ENCODE measurements around the gene SELENOK. TPM values are rescaled to one million over a fixed set of nuclear protein-coding genes. Genes with fewer than 3 reads are reported as not detected.
"Not testable (repeated sequence)": the region's sequence is repeated elsewhere in the genome, so short reads cannot be mapped to it uniquely, and the experiment has no call there.

Gene SELENOK
- total RNA-seq (2014; rRNA removed; shearing (Covaris generic)), result 145 and 165 TPM in 2 replicates

DNA sequence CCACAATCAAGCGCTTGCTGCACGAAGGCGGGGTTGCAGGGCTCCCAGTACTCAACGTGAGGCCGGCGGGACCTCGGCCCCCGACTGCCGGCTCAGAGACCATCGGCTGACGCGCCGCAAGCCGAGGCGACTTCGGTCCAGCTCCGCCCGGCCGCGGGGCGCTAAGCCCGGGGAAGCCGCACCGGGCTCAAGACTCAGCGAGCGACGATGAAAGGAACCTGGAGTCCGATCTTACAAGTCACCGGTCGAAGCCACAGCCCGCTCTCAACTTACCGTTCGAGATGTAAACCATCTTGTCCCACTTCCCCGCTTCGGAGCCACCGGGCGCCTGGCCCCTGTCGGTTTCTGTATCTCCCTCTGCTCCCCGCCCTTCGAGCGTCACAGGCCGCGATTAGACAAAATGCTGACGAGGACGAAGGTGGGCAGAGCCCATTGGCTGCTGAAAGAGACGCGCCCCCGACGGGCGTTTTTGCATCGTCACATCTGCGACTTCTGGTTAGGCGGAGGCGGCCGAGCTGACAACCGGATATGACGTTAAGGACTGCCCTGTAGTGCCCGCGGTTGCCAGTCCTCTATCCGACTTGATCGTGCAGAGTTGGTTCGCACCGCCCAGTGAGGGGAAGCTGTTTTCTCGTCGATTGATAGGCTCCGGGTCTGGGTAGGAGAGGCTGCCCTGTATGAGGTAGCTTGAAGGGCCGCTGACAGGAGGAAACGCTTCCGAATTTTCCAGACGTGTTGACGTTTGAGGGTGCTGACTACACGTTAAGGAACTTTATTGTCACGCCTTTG is at the start of gene SELENOK:
Gene SELENOK, minus strand, starts transcription at position 363 of the 789 bp plus-strand sequence.
- DNase-seq (ENCODE audit: low read depth), result peak; percentile 99

DNA sequence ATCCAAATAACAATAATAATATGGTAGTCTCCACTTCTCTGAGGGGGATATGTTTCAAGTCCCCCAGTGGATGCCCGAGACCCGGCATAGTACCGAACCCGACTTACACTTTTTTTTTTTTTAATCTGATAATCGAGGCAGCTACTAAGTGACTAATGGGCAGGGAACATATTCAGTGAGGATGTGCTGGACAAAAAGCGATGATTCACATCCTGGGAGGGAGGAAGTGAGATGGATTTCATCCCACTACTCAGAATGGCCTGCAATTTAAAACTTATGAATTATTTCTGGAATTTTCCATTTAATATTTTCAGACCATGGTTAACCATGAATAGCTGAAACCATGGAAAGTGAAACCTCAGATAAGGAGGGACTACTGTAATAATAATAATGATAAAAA is 49.5 kb upstream of the SELENOK start:
- DNase-seq (ENCODE audit: low read depth), result peak; percentile 71

DNA sequence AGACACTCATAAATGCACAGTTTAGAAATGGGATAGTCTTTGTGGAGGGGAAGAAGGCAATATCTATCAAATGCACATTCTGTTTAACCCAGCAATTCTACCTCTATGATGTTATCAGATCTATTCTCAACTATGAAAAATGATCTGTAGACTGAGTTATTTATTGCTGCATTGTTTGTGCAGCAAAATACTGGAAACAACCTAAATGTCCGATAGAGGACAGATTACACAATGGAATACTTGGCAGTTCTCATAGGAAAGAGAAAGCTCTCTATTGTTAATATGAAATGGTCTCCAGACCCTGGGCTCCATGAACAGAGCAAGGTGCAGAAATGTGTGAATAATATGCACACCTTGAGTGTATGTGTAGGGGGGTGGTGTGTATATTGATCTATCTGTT is 49.0 kb upstream of the SELENOK start:
- no peak for DNase-seq (ENCODE audit: low read depth)

DNA sequence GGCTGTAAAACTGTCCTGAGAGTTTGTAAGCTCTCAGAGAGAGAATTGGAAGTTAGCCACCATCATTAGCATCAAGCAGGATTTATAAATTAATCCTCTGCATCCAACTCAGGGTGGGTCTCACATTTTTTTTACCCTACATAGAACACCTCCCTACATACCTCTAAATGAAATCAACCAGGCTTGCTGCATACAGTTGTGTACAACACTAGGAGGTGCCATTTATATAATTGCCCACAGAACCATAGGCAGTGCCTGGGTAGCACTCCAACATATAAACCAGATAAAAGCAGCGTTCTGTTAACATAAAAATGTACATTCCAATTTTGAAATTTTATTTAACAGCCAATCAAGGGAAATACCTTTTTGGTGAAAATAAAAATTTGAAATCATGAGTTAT is 48.2 kb upstream of the SELENOK start:
- peak; percentile 9 for DNase-seq (ENCODE audit: low read depth)

DNA sequence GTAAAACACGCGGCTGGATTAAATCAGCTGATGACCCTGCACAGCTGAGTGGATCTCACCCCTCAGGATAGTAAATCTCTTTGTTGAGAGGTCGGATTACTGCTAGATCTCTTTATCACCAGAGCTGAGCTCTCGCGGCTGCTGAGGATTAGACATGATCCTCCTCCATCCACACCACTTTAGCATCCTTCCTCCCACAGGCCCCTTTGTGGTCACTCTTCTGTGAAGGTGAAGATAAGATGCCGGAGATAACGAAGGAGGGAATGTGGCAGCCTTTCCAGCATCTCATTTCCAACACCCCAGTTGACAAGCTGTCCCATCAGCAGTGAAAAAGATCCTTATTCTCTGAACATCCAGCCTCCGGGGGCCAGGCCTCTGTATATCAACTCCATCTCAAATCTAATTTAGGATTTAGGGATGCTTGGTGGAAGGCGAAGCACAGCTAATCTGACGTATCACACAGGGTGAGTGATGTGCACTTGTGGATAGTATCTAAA is 47.5 kb upstream of the SELENOK start:
- DNase-seq (ENCODE audit: low read depth), result peak; percentile 7

DNA sequence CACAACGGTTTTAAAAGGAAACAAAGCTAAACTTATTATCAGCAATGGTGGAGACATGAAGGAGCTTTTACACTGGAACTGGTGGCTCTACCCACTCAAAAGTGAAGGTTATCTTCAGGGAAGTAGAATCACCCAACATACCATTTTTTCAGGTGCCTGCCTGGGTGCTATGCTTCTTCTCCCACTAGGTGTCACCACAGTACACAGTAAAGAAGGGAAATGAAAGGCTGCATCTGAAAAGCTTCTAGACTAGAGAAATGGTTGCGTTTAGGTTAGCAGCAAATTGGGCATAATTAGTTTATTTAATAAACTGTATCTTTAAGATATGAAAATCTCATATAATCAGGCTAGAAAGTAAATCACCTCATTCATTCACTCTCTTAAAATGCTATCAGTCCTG is 47.0 kb upstream of the SELENOK start:
- peak; percentile 61 for DNase-seq (ENCODE audit: low read depth)

DNA sequence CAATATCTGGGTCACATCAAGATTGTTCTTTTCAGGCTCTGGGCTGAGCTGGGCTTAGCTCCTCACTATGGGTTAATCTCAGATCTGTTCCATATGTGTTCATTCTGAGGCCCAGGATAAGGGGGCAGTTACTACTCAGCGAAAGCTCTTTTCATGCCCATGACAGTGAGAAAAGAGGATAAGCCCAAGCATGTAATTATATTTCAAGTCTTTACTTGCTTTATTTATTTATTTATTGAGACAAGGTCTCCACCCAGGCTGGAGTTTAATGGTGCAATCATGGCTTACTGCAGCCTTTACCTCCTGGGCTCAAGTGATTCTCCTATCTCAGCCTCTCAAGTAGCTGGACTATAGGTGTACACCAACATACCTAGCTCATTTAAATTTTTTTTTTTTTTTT is 44.7 kb upstream of the SELENOK start:
- DNase-seq (ENCODE audit: low read depth), result no peak

DNA sequence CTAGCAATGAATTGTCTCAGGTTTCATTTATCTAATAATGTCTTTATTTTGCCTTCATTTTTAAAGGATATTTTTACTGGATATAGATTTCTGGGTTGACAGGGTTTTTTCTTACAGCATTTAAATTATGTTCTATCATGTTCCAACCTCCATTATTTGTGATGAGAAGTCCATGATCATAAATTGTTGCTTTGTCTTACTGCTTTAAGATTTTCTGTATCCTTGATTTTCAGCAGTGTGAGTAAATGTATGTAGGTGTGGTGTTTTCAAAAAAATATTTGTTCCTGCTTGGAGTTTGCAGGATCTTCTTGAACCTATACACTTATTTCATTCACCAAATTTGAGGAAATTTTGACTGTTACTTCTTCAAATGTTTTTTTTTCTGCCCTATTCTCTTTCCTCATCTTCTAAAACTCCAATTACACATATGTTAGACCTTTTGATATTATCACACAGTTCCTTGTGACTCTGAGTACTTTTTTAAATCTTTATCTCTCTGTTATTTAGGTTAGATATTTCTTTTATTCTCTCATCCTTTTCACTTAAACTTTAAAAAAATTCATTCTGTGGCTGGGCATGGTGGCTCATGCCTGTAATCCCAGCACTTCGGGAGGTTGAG is 43.7 kb upstream of the SELENOK start:
- no peak for DNase-seq (ENCODE audit: low read depth)

DNA sequence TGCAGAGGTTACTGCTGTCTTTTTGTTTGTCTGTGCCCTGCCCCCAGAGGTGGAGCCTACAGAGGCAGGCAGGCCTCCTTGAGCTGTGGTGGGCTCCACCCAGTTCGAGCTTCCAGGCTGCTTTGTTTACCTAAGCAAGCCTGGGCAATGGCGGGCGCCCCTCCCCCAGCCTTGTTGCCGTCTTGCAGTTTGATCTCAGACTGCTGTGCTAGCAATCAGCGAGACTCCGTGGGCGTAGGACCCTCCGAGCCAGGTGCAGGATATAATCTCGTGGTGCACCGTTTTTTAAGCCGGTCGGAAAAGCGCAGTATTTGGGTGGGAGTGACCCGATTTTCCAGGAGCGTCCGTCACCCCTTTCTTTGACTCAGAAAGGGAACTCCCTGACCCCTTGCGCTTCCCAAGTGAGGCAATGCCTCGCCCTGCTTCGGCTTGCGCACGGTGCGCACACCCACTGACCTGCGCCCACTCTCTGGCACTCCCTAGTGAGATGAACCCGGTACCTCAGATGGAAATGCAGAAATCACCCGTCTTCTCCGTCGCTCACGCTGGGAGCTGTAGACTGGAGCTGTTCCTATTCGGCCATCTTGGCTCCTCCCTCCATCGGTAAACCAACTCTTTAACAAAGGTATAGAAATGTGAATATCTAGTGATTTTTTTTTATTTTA is 35.7 kb upstream of the SELENOK start:
- not testable (repeated sequence) for DNase-seq (ENCODE audit: low read depth)

DNA sequence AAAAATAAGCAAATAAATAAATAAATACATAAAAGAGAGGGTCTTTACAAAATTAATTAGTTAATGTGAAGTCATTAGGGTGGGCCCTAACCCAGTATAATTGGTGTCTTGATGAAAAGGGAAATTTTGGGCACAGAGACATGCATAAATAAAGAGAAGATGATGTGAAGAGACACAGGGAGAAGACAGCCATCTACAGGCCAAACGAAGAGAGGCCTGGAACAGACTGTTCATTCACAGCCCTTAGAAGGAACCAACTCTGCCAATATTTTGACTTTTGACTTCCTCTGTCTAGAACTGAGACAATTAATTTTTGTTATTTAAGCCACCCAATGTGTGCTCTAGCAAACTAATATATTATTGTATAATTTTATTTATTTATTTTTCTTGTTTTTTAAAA is 29.6 kb upstream of the SELENOK start:
- no peak for DNase-seq (ENCODE audit: low read depth)

DNA sequence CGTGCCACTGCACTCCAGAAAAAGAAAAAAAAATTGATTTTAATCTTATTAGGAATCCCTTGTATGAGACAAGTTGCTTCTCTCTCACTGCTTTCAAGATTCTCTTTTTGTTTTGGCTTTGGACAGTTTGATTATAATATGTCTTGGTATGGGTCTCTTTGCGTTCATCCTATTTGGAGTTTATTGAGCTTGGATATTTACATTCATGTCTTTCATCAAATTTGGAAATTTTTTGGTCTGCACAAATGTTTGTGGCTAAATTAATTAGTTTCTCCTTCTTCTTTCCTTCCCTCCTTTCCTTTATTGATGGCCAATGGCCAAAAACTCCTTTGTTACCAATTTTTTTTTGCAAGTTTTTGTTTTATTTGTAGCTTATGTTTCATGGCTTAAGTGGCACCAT is 28.1 kb upstream of the SELENOK start:
- DNase-seq (ENCODE audit: low read depth), result no peak

DNA sequence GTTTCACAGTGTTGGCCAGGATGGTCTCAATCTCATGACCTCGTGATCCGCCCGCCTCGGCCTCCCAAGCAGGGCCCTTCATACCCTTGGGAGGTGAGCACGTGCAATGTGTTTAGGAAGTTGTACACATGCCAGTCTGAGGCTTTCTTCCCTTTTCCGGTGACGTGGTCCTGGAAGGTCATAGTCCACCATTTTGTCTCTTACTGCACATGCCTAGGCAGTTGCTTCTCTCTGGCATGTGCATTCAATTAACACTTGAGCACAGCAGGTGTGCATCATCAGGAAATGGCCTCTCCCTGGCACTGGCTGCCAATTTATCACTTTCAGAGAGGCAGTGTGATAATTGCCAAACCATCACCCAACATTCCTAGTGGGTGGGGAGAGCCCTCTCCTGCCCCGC is 21.7 kb upstream of the SELENOK start:
- no peak for DNase-seq (ENCODE audit: low read depth)

DNA sequence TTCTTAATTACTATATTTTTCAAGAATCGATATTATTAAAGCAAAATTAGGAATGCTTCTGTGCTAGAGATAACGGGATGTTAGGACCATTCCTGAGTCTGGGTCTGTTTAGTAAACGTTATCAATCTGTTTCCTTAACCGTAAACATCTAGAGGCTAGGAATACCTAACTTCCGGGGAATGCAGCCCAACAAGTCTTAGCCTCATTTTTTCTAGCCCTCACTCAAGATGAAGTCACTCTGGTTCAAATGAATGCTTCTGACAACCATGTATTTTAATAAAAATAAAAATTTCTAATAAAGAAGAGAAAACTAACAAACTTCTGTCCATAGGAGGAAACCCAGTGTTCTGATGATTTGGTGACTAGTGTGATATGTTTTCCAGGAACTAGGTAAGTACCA is 11.1 kb upstream of the SELENOK start:
- no peak for DNase-seq (ENCODE audit: low read depth)

DNA sequence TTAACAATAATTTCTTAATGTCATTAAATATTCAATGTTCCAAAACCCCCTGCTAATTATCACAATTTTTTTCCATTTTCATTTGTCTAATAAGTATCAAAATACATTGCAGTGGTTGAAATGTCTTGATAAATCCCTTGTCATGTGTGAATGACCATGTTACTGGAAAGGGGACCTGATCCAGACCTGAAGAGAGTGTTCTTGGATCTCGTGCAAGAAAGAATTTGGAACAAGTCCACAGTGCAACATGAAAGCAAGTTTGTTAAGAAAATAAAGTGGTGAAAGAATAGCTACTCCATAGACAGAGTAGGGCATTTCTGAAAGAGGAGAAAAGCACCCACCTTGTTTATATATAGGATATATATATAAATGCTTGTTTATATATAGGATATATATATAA is 10.4 kb upstream of the SELENOK start:
- DNase-seq (ENCODE audit: low read depth), result no peak

DNA sequence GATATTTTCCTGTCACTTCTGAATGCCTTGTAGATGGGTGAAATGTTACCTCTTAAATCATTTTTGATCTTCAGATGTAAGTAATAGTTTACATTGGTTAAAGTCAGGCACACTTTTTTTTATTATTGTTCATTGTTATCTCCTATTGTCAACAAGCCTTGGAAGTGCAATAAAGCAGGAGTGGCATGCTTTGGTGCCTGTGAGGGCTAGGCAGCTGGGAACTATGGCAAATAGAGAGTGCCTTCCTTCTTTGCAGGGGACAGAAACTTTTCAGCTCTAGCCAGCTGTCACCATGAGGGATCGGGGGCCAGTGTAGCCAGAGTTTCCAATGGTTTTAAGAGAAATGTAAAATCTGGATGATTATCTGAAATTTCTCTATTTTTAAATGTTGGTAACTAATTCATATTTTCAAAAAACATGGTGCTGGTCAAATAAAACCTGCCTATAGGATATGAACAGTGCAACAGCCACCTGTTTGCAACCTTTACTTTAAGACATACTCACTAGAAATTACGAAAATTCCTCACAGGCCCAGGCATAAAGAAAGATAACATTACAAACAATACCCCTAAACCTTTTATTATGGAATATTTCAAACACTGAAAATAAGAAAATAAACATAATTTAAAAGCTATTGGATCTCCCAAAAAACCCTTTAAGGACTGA is 9.1 kb upstream of the SELENOK start:
- DNase-seq (ENCODE audit: low read depth), result no peak

DNA sequence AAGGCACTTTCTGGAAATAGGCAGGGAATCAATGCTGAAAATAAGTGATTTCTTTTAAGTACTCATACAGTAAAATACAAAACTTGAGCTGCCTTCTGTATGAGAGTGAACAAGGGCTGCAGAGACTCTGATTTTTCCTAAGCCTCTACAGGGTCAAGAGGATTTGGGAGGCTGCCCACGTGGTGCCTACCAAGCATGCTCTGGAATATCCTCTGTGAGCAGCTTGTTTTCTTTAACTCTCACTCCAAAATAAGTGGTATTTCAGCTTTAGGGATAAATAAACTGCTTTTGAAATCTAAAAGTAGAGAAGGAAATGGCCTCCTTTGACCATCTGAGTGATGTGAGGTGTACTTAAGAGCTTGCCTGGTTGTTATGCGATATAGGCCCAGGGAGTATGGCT is 8.1 kb upstream of the SELENOK start:
- no peak for DNase-seq (ENCODE audit: low read depth)

DNA sequence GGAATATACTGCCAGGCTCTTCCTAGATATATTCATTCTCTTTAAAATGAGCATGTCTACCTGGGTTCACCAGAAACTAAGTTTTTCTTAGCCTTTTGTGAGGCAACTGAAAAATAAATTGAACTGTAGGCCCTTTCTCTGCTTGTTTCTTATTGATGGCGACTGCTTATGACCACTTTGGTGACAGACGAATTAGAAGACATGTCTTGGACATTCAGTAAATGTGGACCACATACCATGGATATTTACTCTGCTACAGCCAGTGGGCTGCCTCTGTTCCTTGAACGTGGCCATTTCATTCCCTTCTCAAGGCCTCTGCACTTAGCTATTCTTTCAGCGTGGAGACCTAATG is 603 bp upstream of the SELENOK start:
- DNase-seq (ENCODE audit: low read depth), result no peak

DNA sequence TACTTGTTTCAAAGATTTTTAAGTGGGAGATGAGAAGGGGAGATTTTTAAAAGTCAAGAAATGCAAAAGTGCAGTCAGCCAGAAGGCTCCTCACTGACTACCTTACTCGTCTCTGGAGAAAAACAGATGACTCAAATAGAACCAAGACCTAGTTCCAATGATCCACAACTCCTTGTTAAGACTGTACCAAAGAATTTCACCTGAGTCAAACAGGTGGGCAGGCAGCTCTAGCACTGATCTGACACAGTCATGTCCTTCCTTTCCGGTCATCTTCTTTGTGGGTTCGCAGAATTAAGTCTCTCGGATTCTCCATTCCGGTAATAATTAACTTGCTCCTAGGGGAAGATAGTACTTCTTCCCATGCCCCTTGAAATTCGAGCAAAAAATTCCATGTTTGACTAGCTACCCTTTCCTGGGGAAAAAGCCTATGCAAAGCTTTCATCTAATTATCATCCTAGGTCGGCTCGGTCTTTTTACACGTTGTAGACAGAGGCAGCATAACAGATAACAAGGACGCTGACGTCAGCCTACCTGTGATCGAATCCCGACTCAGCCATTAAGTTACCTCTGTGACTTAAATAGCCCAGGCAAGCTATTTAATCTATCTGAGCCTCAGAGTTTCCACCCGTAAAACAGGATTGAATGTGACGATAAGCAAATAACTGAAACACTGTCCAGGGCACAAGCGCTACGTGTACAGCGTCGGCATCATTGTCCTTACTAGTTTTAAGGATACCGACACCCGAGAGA is 758 bp downstream of the SELENOK start:
- peak; percentile 4 for DNase-seq (ENCODE audit: low read depth)

DNA sequence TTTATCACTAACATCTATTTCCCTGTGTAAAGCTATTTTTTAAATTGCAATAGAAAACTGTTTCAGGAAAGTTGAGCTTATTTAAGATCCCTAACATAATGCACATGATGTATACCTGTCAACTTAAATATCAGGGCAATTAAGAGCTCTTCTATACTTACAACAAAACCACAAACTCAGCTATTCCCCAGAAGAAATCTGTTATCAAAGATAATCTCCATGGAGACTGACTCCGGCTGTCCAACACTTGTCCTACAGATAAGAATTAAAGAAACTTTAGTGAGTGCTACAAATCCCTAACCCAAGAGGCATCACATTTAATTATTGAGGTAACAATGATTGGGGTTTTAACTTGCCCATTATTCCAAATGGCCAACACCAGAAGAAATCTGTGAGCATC is 3.4 kb downstream of the SELENOK start:
- no peak for DNase-seq (ENCODE audit: low read depth)

DNA sequence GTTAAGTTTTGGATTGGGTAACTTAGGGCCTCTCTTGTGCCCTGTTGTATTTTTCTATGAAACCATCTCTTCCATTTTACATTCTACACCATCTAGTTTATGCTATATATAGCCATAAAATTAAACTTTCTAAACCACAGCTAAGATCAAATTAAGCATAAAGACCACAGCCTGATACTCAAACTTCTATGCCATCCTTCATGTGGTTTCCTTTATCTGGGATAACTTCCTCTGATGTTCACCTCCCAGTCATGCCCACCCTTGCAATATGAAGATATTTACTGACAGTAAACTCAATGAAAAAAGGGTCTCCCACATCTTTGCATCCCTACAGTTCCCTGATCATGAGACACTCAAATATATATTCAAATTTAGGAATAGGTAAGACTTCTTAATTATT is 4.2 kb downstream of the SELENOK start:
- no peak for DNase-seq (ENCODE audit: low read depth)

DNA sequence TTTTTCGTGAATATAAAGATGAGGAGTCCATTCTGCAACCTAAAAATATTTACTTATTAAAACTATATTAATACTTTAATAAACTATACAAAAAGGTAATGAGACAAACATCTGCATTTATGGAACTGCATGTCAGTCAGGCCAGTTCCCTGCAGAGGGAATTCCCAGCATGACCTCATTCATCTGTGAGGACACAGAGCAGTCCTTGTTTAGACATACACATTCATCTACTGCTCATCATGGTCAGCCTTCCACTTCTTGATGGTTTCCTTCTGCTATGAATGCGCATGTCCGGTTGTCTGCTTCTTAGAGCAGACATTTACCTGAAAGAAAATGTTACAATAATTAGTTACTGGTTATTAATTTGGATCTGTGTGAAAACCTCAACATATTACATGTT is 6.4 kb downstream of the SELENOK start:
- DNase-seq (ENCODE audit: low read depth), result peak; percentile 24

DNA sequence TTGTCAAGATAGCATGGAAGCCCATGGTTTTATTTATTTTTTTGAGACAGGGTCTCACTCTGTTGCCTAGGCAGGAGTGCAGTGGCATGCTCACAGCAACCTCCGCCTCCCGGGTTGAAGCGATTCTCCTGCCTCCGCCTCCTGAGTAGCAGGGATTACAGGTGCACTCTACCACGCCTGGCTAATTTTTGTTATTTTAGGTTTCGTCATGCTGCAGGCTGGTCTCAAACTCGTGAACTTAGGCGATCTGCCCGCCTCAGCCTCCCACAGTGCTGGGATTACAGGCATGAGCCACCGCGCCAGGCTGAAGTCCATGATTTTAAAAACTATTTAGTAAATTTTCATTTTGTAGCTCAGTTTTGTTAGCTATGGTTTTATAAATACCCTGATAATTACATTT is 7.0 kb downstream of the SELENOK start:
- DNase-seq (ENCODE audit: low read depth), result no peak
